Spleen (tissue), 7 donors: ENCODE data around the gene CDC14B.

Source experiments
- POLR2A ChIP-seq, 3 donors: fragments of 450-650 bp; IDR thresholded peaks; one replicate each; pipeline ENCODE4 v1.5.1; 2017; ENCODE audit warnings: antibody characterized with exemption in 3 of 3, mild to moderate bottlenecking in 1 of 3
- POLR2AphosphoS5 ChIP-seq, 3 donors: sonication (generic); formaldehyde crosslinking; IDR thresholded peaks; one replicate each; pipeline ENCODE4 v1.5.1; 2017; ENCODE audit warnings: antibody characterized with exemption in 3 of 3
- TF ChIP-seq, protein P1 (sequence below), 11 experiments: fragments of 200-600 bp in 7 of 11; fragments of 450-650 bp in 4 of 11; sonication (generic) in 4 of 11; IDR thresholded peaks in 8 of 11; conservative IDR thresholded peaks in 3 of 11; 1 replicate in 7 of 11; 2 replicates in 4 of 11; pipeline versions ENCODE4 v1.4.0 to v1.8.0; 2016 to 2021; ENCODE audit warnings: antibody characterized with exemption in 11 of 11, inconsistent platforms in 4 of 11, mild to moderate bottlenecking in 1 of 11
- donor health status: DM: no; HTN: no; CAD: no; lungs with moderate emphysema.
- donor health status: DM: no; HTN: no; CAD: no.
- donor health status: DM: no; HTN: no; CAD: no.

DNA sequence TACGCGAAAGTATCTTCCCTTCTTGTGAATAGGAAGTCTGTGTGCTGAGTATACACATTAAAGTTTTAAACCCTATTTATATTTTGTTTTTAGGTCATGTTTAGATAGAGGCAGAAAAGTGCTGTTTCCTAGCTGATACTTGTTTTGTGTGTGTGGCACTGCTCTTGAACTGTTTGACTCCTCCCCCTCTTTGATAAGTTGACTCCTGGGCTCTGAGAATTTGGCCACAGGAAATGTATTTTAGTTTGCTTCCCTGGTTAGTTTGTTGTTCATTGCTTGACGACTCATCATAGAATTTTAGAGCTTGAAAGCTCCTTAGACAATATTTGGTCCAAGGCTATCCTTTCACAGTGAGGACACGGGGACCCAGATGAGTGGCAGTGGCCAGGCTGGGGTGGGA is 2.0 kb upstream of the CDC14B start:
- TF ChIP-seq, protein P1, sequence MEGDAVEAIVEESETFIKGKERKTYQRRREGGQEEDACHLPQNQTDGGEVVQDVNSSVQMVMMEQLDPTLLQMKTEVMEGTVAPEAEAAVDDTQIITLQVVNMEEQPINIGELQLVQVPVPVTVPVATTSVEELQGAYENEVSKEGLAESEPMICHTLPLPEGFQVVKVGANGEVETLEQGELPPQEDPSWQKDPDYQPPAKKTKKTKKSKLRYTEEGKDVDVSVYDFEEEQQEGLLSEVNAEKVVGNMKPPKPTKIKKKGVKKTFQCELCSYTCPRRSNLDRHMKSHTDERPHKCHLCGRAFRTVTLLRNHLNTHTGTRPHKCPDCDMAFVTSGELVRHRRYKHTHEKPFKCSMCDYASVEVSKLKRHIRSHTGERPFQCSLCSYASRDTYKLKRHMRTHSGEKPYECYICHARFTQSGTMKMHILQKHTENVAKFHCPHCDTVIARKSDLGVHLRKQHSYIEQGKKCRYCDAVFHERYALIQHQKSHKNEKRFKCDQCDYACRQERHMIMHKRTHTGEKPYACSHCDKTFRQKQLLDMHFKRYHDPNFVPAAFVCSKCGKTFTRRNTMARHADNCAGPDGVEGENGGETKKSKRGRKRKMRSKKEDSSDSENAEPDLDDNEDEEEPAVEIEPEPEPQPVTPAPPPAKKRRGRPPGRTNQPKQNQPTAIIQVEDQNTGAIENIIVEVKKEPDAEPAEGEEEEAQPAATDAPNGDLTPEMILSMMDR (IDR thresholded peaks at IDR 0.05 in 8 of 11, conservative IDR thresholded peaks at IDR 0.05 in 3 of 11): no peak
- TF ChIP-seq POLR2A (IDR thresholded peaks at IDR 0.05) (no peak), POLR2AphosphoS5 (IDR thresholded peaks at IDR 0.05) (no peak)
